Activated CD8-positive, alpha-beta memory T cell treated with anti-CD3 and anti-CD28 coated beads, Interleukin-2, amount 50 U/mL, for 48 hours (primary cell): ENCODE data around the gene CHAF1B.
"Not testable (repeated sequence)": the region's sequence is repeated elsewhere in the genome, so short reads cannot be mapped to it uniquely, and the experiment has no call there.

Source experiments
- DNase-seq: peaks from one replicate; pipeline ENCODE4 v3.0.0-alpha.2; 2020

CHAF1B gene

DNA sequence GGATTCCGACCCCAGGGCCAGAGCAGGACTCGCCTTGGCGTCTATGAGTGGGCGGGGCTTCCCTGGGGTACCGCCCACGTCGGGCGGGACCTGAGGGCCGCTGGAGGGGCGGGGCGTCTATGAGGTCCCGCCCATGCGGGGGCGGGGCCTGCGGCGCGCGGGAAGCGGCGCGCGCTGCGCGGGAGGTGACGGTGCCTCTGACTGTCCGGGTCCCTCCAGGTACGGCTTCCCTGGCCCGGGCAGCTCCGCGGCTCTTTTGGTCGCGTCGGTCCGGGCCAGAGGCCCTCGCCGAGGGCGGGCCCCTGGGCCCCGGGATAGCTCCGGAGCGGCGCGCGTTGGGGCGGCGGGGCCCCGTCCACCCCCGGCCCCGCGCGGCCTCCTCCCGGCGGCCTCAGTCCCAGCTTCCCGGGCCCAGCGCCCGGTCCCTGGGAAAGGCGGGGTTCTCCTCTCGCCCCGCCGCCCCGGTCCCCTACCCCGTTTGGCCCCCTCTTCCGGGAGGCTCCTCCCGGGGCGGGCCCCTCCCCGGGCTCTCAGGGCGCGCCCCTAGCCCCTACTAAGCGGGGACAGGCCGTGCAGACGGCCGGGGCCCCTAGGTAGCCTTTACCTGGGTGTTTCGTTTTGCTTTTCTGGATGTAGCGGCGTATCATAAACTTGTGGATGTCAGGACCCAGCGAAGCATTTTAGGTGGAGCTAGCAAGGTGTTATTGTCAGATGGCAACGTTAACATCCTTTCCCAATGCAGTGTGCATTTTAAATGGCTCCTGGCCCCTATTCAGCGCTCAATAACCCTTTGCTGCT is at the start of gene CHAF1B:
CHAF1B (plus strand) TSS at position 160 of the 798 bp plus-strand sequence. CDS start 745 bp downstream, outside the sequence.
- DNase-seq, result peak; percentile 96

DNA sequence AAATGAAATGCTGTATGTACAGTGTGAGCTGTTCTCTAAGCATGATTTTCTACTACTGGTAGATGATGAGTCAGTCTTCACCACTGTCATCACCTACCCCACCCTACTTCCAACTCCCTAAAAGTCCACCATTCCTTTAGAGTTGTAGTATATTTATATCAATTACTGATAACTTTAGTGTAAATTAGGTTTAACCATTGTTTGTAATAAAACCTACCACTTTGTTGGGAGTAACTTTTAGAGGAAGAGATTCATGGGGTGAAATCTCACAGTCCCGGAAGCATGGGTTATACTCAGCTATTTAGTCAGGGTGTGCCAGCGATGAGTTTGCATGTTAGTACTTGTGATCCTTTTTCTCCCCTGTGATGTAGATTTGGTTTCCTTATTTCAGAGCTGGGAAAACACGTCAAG is 48.1 kb upstream of the CHAF1B start:
- DNase-seq, result no peak

DNA sequence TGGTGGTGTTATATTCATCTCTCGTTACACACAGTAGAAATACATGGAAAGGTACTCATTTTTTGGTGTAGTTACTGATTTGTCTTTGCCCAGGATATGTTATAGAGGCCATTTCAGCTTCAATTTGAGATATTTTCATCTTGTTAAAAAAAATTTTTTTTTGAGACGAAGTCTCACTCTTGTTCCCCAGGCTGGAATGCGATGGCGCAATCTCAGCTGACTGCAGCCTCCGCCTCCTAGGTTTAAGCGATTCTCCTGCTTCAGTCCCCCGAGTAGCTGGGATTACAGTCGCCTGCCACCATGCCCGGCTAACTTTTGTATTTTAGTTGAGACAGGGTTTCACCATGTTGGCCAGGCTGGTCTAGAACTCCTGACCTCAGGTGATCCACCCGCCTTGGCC is 46.2 kb upstream of the CHAF1B start:
- no peak for DNase-seq

DNA sequence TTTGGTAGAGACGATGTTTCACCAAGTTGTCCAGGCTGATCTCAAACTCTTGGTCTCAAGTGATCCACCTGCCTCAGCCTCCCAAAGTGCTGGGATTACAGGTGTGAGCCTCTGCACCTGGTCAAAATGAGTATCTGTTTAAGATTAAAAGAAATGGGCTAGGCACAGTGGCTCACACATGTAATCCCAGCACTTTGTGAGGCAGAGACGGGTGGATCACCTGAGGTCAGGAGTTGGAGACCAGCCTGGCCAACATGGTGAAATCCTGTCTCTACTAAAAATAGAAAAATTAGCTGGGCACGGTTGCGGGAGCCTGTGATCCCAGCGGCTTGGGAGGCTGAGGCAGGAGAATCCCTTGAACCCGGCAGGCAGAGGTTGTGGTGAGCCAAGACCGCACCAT is 42.6 kb upstream of the CHAF1B start:
- not testable (repeated sequence) for DNase-seq

DNA sequence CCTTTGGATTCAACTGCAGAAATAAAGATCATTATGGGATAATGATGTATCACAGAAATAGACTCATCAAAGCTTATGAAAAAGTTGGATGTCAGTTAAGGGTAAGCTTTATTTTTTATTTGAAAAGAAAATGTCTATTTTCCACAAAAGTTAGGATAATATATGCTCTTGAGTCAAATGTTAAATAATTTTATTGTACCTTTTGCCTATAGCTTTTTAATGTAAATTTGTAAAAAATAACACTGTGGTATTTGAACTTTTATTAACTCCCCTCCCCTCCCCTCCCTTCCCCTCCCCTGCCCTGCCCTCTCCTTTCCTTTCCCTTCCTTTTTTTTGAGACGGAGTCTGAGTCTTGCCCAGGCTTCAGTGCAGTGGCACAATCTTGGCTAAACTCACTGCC is 40.3 kb upstream of the CHAF1B start:
- DNase-seq, result no peak

DNA sequence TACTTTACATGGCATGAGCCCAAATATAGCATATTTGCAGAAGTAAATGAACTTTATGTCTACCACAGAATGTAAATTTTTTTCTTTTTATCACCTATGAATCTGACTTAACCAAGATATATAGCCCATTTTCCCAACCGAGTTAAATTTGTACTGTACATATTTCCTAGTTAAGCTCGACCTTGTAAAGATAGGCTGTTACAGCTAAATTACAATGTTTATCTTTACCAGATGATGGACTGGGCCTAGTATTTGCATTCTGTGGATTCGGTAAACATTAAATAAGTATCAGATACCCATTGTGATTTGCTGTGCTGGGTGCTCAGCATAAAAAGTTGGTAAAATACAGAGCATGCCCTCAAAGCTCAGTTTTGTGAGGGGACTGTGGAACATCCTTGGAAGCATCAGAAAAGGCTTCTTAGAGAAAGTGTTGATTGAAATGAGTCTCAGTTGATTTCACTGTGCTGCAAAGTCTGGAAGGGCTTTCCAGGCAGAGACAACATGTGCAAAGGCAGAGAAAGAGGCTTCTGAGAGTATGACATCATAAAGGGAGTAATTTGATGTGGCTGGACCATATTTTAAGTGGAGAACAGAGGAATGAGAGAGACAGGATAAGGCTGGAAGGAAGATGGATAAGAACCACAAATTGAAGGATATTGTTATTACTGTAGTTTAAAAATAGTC is 37.8 kb upstream of the CHAF1B start:
- DNase-seq, result no peak

DNA sequence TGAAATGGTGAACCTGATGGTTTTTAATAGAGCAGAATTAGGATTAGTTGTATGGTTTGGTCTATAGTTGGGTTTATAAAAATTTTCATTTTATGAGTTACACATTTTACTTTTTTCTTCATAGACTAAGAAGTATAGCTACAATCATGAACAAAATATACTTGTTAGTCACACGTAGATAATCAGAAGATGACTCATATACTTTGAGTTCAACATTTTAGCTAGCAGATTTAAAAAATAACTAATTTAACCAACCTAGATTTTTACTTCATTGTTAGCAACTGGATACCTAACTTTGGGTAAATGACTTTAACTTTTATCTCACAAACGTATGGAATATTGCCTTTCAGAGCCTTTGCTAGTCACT is 37.2 kb upstream of the CHAF1B start:
- DNase-seq, result no peak

DNA sequence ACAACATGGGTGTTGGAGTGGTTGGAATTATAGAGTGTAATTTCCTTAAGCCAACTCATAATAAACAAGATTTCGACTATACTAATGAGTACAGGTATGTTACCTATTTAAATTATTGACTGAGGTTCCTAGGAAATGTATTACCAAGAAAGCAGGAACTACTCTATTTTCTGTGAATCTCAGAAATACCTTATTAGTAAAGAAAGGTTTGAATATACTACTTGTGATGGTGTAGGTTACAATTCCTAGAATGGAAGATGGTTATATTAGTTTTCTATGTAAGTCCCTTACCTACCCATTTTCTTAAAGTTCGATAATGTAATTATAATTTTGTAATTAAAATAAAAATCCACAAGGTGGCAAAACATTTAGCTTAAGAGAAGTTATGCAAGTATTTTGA is 35.9 kb upstream of the CHAF1B start:
- DNase-seq, result no peak

DNA sequence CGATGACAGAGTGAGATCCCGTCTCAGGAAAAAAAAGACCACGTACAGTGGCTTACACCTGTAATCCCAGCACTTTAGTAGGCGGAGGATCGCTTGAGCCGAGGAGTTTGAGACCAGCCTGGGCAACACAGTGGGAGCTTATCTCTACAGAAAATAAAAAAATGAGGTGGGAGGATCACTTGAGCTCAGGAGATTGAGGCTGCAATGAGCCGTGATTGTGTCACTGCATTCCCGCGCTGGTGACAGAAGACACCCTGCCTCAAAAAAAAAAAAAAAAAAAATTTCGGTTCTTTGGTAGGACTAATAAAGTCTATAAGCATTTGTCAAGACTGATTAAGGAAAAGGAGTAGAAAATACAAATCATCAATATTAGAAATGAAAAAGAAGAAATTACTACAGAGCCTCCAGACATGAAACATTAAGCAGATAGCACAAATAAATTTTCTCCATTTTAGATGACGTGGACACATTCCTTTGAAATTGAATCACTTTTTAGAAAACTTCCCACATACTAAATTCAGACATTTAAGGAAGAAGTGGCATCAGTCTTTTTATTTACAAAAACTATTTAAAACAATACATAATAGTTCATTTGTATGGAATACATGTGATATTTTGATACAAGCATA is 34.8 kb upstream of the CHAF1B start:
- no peak for DNase-seq

DNA sequence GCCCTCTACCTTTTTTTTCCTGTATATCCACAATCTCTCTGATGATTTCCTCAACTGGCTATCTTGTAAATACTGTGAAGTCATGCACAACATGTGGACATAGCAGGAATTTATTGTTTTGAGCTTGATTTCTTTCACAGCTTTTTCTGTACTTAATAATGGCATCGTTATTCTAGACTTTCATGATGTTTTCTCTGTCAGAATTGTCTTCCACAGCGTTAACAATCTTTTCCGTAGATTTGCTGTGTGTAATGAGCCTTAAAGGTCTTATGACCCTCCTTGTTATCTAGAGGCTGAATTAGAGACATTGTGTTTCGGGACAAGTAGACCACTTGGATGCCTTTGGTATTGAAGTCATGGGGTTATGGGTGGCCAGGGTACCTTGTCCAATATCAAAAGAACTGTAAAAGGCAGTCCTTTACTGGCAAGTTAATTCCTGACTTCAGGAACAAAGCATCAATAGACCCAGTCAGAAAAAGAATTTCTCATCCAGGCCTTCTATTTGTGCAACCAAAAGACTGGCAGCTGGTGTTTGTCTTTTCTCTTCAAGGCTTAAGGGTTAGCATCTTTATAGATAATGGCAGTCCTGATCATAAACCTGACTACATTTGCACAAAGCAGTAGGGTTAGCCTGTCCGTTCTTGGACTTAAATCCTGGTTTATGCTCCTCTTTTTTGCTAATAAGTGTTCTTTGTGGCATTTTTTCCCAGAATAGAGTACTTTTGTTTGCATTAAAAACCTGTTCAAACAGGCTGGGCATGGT is 30.1 kb upstream of the CHAF1B start:
- DNase-seq, result no peak

DNA sequence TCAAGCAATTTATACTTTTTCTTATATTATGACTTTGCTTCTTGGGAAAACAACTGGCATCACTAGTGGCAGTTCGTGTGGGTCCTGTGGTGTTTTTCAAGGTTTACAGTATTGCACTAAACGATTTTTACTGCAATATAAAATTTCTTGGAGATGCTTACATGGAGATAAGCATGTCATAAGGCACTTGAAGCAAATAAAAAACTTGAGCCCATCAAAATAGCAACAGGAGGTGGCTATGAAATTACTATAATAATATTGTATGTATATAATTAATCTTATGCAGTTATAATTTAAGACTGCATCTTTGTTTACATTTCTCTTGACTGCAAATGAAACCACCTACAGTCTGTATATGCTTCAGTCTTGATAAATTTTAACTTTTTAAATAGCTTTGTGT is 29.3 kb upstream of the CHAF1B start:
- no peak for DNase-seq

DNA sequence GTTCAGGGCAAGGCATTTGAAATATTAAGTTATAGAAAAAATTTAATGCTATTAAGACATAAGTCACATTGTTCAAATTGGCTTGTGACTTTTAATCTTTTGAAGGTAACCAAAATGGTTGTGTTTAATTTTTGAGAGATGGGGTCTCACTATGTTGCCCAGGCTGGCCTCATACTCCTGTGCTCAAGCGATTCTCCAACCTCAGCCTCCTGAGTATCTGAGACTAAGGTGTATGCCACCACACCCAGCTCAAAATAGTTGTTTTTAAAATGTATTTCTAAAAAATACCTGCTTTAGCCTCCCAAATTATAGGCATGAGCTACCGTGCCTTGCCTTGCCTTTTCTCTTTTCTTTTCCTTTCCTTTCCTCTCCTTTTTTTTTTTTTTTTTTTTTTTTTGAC is 26.0 kb upstream of the CHAF1B start:
- no peak for DNase-seq

DNA sequence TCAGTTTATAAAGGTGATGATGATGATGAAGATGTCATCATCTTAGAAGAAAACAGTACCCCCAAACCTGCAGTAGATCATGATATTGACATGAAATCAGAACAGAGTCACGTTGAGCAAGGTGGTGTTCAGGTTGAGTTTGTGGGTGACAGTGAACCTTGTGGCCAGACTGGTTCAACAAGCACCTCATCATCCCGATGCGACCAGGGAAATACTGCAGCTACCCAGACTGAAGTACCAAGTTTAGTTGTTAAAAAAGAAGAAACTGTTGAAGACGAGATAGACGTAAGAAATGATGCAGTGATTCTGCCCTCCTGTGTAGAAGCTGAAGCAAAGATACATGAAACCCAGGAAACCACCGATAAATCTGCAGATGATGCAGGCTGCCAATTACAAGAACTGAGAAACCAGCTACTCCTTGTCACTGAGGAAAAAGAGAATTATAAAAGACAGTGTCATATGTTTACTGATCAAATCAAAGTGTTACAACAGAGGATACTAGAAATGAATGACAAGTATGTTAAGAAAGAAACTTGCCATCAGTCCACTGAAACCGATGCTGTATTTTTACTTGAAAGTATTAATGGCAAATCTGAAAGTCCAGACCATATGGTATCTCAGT is 16.0 kb upstream of the CHAF1B start:
- no peak for DNase-seq

DNA sequence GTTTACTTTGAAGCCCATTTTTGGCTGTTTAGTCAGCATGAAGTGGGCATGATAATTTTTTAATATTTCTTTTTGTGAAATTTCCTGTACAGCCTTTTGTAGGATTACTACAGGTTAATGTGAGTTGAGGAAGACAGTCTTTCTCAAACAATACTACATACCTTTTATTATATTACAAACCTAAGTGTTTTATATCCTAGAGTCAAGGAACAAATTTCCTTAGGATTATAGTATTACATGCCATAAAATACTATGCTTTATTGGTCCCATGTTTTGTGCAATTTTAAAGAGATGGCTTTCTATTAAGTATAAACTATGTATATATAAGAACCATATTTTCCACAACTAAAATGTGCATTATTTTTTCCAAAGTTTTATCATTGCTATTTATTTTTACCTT is 9.2 kb upstream of the CHAF1B start:
- no peak for DNase-seq

DNA sequence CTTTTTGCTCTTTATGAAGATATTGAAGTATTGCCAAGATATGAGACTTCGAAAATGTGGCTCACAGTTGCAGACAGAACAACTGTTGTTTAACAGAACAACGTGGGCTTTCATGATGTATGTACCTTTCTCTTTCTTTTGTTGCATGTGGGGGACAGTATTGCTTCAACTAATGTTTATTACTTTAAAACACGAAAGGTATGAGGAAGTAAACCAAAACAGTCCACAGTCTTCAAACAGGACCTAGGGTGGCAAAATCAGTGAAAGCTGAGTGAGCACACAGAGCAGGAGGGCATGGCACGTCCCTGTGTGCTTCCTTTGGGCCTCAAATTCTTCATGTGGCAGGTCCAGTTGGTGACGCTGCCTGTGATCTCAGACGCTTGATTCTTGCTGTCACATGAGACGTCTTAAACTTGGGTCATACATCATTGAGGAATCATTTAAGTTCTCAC is 7.8 kb upstream of the CHAF1B start:
- DNase-seq, result no peak

DNA sequence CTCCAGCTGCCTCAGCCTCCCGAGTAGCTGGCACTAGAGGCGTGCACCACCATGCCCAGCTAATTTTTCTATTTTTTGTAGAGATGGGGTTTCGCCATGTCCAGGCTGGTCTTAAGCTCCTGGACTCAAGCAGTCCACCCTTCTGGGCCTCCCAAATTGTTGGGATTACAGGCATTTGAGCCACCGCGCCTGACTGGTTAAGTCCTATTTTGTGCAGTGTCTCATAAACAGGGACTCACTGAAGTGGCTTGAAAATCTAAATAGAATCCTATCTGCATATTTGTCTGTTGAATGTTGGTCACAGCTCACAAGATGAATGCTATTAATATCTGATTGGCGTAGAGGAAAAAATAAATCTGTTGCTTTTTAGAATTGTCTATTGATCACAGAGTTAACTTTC is 5.9 kb upstream of the CHAF1B start:
- DNase-seq, result no peak

DNA sequence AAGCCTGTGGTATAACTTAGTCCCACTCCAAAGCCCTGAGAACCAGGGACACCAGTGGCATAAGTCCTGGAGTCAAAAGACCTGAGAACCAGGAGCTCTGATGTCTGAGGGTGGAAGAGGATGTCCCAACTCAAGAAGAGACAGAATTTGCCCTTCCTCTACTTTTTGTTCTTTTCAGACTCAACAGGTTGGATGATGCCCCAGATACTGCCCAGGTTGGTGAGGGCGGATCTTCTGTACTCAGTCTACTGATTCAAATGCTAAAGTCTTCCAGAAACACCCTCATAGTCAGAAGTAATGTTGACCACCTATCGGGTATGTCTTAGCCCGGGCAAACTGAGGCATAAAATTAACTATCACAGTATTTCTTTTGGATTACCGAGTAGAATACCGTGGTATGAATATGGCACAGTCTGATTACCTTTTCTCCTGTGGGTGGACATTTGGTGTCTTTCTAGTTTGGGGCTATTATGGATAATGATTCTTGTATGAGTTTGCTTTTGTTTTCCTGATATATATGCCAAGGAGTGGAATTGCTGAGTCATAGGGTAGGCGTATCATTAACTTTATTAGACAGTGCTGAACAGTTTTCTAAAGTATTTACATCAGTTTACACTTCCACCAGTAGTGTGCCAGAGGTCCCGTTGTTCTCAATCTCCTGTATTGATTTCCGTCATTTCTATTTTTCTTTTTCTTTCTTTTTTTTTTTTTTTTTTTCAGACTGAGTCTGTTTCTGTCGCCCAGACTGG is 3.2 kb upstream of the CHAF1B start:
- no peak for DNase-seq

DNA sequence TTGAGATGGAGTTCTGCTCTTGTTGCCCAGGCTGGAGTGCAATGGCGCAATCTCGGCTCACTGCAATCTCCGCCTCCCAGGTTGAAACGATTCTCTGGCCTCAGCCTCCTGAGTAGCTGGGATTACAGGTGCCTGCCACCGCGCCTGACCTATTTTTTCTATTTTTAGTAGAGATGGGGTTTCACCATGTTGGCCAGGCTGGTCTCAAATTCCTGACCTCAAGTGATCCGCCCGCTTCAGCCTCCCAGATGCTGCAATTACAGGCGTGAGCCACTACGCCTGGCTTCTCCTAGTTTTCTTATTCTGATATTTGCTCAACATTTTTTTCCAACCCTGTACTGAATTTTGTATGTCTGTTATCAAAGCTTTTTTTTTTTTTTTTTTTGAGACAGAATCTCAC is 2.5 kb upstream of the CHAF1B start:
- DNase-seq, result not testable (repeated sequence)

DNA sequence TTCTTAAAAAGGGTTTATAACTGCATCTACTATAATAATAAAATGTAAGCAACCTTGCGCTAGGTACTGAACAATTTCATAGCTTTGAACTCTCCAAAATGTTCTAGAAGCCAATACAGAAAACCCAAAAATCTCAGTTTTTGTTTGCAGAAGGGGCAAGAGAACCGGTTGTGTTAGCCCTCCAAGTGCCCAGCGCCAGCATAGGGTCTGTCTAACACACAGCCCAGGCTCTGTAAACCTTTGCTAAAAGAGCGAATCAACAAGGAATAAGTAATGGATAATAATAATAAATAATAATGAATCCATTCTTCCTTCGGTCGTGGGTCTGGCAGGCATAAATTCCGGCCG is 333 bp upstream of the CHAF1B start:
- DNase-seq, result no peak

DNA sequence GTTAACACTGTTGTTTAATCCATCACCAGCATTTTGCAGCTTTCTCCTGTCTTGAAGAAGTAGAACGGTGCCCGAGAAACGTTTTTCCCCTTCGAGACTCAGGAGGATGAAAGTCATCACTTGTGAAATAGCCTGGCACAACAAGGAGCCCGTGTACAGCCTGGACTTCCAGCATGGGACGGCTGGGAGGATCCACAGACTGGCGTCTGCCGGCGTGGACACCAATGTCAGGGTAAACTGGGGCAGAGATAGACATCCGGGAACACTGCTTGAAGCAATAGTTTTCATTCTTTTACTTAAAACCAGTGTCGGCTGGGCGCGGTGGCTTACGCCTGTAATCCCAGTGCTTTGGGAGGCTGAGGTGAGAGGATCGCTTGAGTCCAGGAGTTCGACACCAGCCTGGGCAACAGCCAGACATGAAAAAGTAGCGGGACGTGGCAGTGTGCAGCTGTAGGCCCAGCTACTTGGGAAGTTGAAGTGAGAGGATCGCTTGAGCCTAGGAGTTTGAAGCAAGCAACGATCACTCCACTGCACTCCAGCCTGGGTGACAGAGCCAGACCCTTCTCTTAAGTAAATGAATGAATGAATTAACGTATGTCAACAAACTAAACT is 945 bp downstream of the CHAF1B start:
- no peak for DNase-seq

DNA sequence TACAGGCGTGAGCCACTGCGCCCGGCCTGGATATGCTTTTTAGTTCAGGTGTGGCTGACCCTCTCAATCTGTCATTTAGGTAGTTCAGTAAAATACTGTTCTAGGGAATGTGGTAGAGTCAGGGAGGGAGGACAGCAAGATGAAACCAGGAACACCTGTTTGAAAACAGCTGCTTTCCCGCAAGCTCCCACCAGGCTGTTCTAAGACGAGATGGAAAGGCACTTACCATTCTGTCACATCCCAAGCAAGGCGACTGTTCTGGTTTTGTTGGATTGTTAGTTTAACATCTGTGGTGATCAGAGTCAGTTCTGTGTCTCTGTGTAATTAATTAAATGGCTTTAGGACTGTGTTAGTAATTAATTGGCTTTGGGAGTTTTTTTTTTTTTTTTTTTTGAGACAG is 2.9 kb downstream of the CHAF1B start:
- DNase-seq, result no peak

DNA sequence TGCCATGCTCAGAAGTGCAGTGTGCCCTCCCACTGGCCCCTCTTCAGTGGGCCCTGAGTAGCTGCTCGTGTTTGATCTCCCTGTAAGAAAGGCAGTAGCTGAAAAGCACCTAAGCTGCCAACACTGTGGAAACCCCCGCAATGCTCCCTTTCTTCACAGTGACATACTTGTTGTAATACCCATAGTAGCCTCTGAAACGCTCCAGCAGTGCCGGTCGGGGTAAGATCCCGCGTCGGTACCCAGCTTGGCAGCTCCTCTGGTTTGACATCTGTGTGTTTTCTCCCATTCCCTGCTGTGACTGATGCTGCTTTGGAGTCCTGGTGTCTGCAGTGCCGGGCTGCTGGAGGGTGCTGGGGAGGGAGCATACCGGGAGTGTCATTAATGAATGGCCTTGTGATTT is 3.6 kb downstream of the CHAF1B start:
- DNase-seq, result no peak
